A673 (cell line): ENCODE data around the gene TRIAP1.

Source experiments
- CTCF ChIP-seq: fragments of 300-800, 200-600 bp; sonication (generic); conservative IDR thresholded peaks from 2 replicates; pipeline ENCODE4 v1.5.1; 2017; ENCODE audit warnings: low read depth, mild to moderate bottlenecking, antibody characterized with exemption, low read length, moderate library complexity, mixed read lengths
- EZH2 ChIP-seq: fragments of 200-600 bp; sonication (generic); IDR thresholded peaks from 2 replicates; pipeline ENCODE4 v1.6.1; 2017; ENCODE audit warnings: borderline replicate concordance, low read depth, mild to moderate bottlenecking, mixed read lengths, antibody characterized with exemption, low read length; ENCODE audit not compliant: poor library complexity, severe bottlenecking

- TF ChIP-seq CTCF = no peak
- no peak for TF ChIP-seq EZH2
Observed at GRCh38 chr12:120489018-120489417, 42.8 kb upstream of the TRIAP1 start.
